ENCODE results near the gene UBR3.

Gene UBR3

GRCh38 chr2:169795181-169795580, 32.1 kb upstream of the UBR3 start:
- H3K9me3 ChIP-seq (ENCODE audit: insufficient read depth, low read depth, low read length): no peaks in the 10 kb centered on the region
- no peaks in the 10 kb centered on the region for H3K27me3 ChIP-seq (ENCODE audit: insufficient read depth, low read length, poor library complexity, severe bottlenecking)
- no peaks in the 10 kb centered on the region; the same call in 1 of the 2 replicates for H3F3A ChIP-seq (ENCODE audit: low read depth)
- peaks cover 13% of the 10 kb centered on the region for H3K79me2 ChIP-seq (ENCODE audit: insufficient read depth, low read length)
- peaks cover 15% of the 10 kb centered on the region for H3K4me1 ChIP-seq (ENCODE audit: insufficient read depth, low read length, poor library complexity, severe bottlenecking)
- H3K9me2 ChIP-seq (replicated peaks; ENCODE audit: low read depth, low read length): no peaks in the 10 kb centered on the region
- no peaks in the 10 kb centered on the region for H3K36me3 ChIP-seq (ENCODE audit: insufficient read depth, low read length)
- H2AFZ ChIP-seq (ENCODE audit: low read length): no peak overlapping the region
- no peak overlapping the region for H3K9ac ChIP-seq (ENCODE audit: low read depth, low read length, poor library complexity, severe bottlenecking)
- no peak overlapping the region for H3K4me3 ChIP-seq (ENCODE audit: low read length, poor library complexity, severe bottlenecking)
- TF ChIP-seq EZH2phosphoT487 (IDR thresholded peaks at IDR 0.05; ENCODE audit: borderline replicate concordance) (no peak), CTCF (conservative IDR thresholded peaks at IDR 0.05; ENCODE audit: low read length) (no peak)
- H3K4me2 ChIP-seq (ENCODE audit: low read depth, low read length, poor library complexity, severe bottlenecking): no peak overlapping the region
- H4K20me1 ChIP-seq (ENCODE audit: insufficient read depth, low read length, poor library complexity, severe bottlenecking): peaks cover 9% of the 10 kb centered on the region

GRCh38 chr2:169796441-169796840, 30.8 kb upstream of the UBR3 start:
- H3K4me1 ChIP-seq (ENCODE audit: insufficient read depth, low read length, poor library complexity, severe bottlenecking): peaks cover 21% of the 10 kb centered on the region
- H3K36me3 ChIP-seq (ENCODE audit: insufficient read depth, low read length): no peaks in the 10 kb centered on the region
- TF ChIP-seq CTCF (conservative IDR thresholded peaks at IDR 0.05; ENCODE audit: low read length): no peak
- no peak for TF ChIP-seq EZH2phosphoT487 (IDR thresholded peaks at IDR 0.05; ENCODE audit: borderline replicate concordance)
- no peaks in the 10 kb centered on the region for H3K9me3 ChIP-seq (ENCODE audit: insufficient read depth, low read depth, low read length)
- H3K4me3 ChIP-seq (ENCODE audit: low read length, poor library complexity, severe bottlenecking): no peak overlapping the region
- peaks cover 3% of the 10 kb centered on the region; the same call in 1 of the 2 replicates for H3F3A ChIP-seq (ENCODE audit: low read depth)
- H4K20me1 ChIP-seq (ENCODE audit: insufficient read depth, low read length, poor library complexity, severe bottlenecking): peaks cover 20% of the 10 kb centered on the region
- no peak overlapping the region for H2AFZ ChIP-seq (ENCODE audit: low read length)
- H3K4me2 ChIP-seq (ENCODE audit: low read depth, low read length, poor library complexity, severe bottlenecking): no peak overlapping the region
- H3K79me2 ChIP-seq (ENCODE audit: insufficient read depth, low read length): peaks cover 26% of the 10 kb centered on the region
- no peaks in the 10 kb centered on the region for H3K9me2 ChIP-seq (replicated peaks; ENCODE audit: low read depth, low read length)
- H3K9ac ChIP-seq (ENCODE audit: low read depth, low read length, poor library complexity, severe bottlenecking): no peak overlapping the region
- H3K27me3 ChIP-seq (ENCODE audit: insufficient read depth, low read length, poor library complexity, severe bottlenecking): no peaks in the 10 kb centered on the region

- TF ChIP-seq CTCF (conservative IDR thresholded peaks at IDR 0.05; ENCODE audit: low read length): no peak
- no peak for TF ChIP-seq EZH2phosphoT487 (IDR thresholded peaks at IDR 0.05; ENCODE audit: borderline replicate concordance)
- H3K4me2 ChIP-seq (ENCODE audit: low read depth, low read length, poor library complexity, severe bottlenecking): no peak overlapping the region
Observed at GRCh38 chr2:169797601-169798000, 29.7 kb upstream of the UBR3 start.

More at GRCh38 chr2:169797601-169798000, 29.7 kb upstream of the UBR3 start:
- Histone ChIP-seq H3K9me2 (replicated peaks; ENCODE audit: low read depth, low read length) (no peaks in the 10 kb centered on the region), H2AFZ (ENCODE audit: low read length) (no peak overlapping the region), H3K9ac (ENCODE audit: low read depth, low read length, poor library complexity, severe bottlenecking) (no peak overlapping the region), H4K20me1 (ENCODE audit: insufficient read depth, low read length, poor library complexity, severe bottlenecking) (peaks cover 31% of the 10 kb centered on the region), H3K9me3 (ENCODE audit: insufficient read depth, low read depth, low read length) (no peaks in the 10 kb centered on the region), H3K27me3 (ENCODE audit: insufficient read depth, low read length, poor library complexity, severe bottlenecking) (no peaks in the 10 kb centered on the region), H3F3A (ENCODE audit: low read depth) (peaks cover 3% of the 10 kb centered on the region; the same call in 1 of the 2 replicates), H3K4me1 (ENCODE audit: insufficient read depth, low read length, poor library complexity, severe bottlenecking) (peaks cover 32% of the 10 kb centered on the region), H3K36me3 (ENCODE audit: insufficient read depth, low read length) (no peaks in the 10 kb centered on the region), H3K79me2 (ENCODE audit: insufficient read depth, low read length) (peaks cover 38% of the 10 kb centered on the region), H3K4me3 (ENCODE audit: low read length, poor library complexity, severe bottlenecking) (no peak overlapping the region)

All from Loucy (cell line).